H1 (cell line): ENCODE data around the gene TNS2. TPM values are rescaled to one million over a fixed set of nuclear protein-coding genes. Genes with fewer than 3 reads are reported as not detected.

ENCODE experiments used
- ASH2L ChIP-seq: fragments of 200-600, 300-600 bp; sonication (generic); IDR thresholded peaks from one replicate; pipeline ENCODE4 v1.7.1; 2017; ENCODE audit warnings: low read length
- CHD1 ChIP-seq: IDR thresholded peaks from 2 replicates; pipeline ENCODE4 v1.6.1; 2012; ENCODE audit warnings: low read depth, low read length, improper control_type of control experiment
- GABPA ChIP-seq: IDR thresholded peaks from 2 replicates; pipeline ENCODE4 v1.6.1; 2011; ENCODE audit warnings: mild to moderate bottlenecking, low read length, moderate library complexity, borderline replicate concordance; ENCODE audit not compliant: insufficient read depth
- GTF2F1 ChIP-seq: IDR thresholded peaks from 2 replicates; pipeline ENCODE4 v1.6.1; 2012; ENCODE audit warnings: low read depth, low read length, improper control_type of control experiment, borderline replicate concordance
- KDM1A ChIP-seq: fragments of 200-600, 300-600 bp; sonication (generic); IDR thresholded peaks from 2 replicates; pipeline ENCODE4 v1.7.1; 2016; ENCODE audit warnings: mild to moderate bottlenecking, low read length, borderline replicate concordance
- RXRA ChIP-seq: IDR thresholded peaks from 2 replicates; pipeline ENCODE4 v1.6.1; 2011; ENCODE audit warnings: low read depth, mild to moderate bottlenecking, low read length, moderate library complexity; ENCODE audit not compliant: insufficient read depth
- SRF ChIP-seq: IDR thresholded peaks from 2 replicates; pipeline ENCODE4 v1.6.1; 2011; ENCODE audit warnings: mild to moderate bottlenecking, low read depth, low read length, moderate library complexity
- ZNF274 ChIP-seq: IDR thresholded peaks from 2 replicates; pipeline ENCODE4 v1.7.0; 2012; ENCODE audit warnings: low read length, borderline replicate concordance; ENCODE audit errors: extremely low read depth
- polyA plus RNA-seq, 7 experiments: library from polyadenylated mRNA; depleted of rRNA in 3 of 7; stranded (reverse) in 5 of 7; unstranded in 2 of 7; fragments of >200 nt in 5 of 7; fragments of 200-250 nt in 2 of 7; gene quantifications; 1 replicate in 5 of 7; 2 replicates in 1 of 7; 4 replicates in 1 of 7; pipeline versions ENCODE4 v1.2.1 to v1.2.3, GENCODE V29; 2011 to 2013; ENCODE audit warnings: missing spikeins in 2 of 7, mixed read lengths in 2 of 7
- total RNA-seq: library from RNA; stranded (reverse); fragmentation: NEBNext Ultra II Directional; extraction: Animal tissue kit (Norgen Biotek cat#: 25700); gene quantifications from 2 replicates; pipeline ENCODE4 v1.2.1, GENCODE V29; 2021

The TNS2 gene
- total and polyA plus RNA-seq, 2 of the 8 experiments (the other 6 are each of a cell fraction or from before 2014, with no cell fraction given), result 2.8 to 4.7 TPM

DNA sequence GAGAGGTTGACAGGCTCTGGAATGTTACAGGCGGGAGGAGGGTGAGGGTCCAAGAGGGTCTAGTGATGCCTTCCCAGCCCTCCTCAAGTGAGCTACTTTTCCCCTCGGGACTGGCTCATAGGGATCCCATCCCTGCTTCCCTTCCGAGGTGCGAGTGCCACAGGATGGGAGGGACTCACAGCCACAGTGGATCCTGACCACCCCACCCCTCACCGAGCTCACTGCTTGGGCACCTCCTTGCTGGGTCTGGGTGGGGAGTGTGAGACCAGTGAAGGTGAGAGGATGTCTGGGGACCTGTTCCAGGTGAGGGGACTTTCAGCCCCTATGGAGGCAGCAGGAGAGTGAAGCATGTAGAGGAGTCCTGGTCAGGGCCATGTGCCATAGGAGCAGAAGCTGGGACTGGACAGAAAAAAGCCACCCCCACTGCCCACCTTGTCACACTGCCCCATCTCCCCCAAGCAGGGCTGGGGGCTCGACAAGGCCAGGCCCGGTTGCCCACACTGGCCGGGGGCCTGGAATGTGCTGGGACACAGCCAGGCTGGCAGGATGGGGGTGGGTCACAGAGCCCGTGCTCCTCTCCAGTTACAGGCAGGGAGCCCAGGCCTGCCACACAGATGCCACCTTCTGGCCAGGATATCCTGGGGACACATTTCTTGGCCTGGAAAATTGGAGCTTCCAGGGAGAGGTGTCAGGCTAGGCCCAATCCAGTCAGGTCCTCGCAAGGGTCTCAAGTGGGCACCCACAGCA is 1.7 kb upstream of the TNS2 start (continued):
- TF ChIP-seq ZNF274, result no peak
- no peak for TF ChIP-seq RXRA
- no peak for TF ChIP-seq GABPA
- TF ChIP-seq CHD1, result no peak
- TF ChIP-seq ASH2L, result peak; percentile 26
- TF ChIP-seq SRF, result no peak
- TF ChIP-seq KDM1A, result no peak
- no peak for TF ChIP-seq GTF2F1
